GM19372 (cell line): ENCODE measurements around the gene WDR6.
"Not testable (repeated sequence)": the region's sequence is repeated elsewhere in the genome, so short reads cannot be mapped to it uniquely, and the experiment has no call there.

Experiments used
- ATAC-seq: cut with Tn5 transposase; IDR thresholded peaks from one replicate; pipeline ENCODE4 v1.9.1; 2021; ENCODE audit warnings: mild to moderate bottlenecking, low read depth, moderate library complexity; ENCODE audit not compliant: unreplicated experiment

Gene WDR6

GRCh38 chr3:48991851-48992545, 15.2 kb upstream of the WDR6 start:
- ATAC-seq = no peak

- no peak for ATAC-seq
Measured at GRCh38 chr3:48993834-48994233, 13.4 kb upstream of the WDR6 start.

- ATAC-seq = no peak
Measured at GRCh38 chr3:48996640-48997039, 10.6 kb upstream of the WDR6 start.

- ATAC-seq = no peak
Measured at GRCh38 chr3:48997102-48997635, 10.0 kb upstream of the WDR6 start.

- no peak for ATAC-seq
Measured at GRCh38 chr3:48997714-48998637, 9.2 kb upstream of the WDR6 start.

GRCh38 chr3:48999085-48999858, 7.9 kb upstream of the WDR6 start:
- no peak for ATAC-seq

GRCh38 chr3:49001155-49001554, 6.0 kb upstream of the WDR6 start:
- no peak for ATAC-seq

- ATAC-seq = no peak
Measured at GRCh38 chr3:49004352-49005302, 2.6 kb upstream of the WDR6 start.

- no peak for ATAC-seq
Measured at GRCh38 chr3:49005303-49005680, 1.9 kb upstream of the WDR6 start.

GRCh38 chr3:49005998-49006397, 1.2 kb upstream of the WDR6 start:
- ATAC-seq = no peak

- ATAC-seq = no peak
Measured at GRCh38 chr3:49006408-49007067, 653 bp upstream of the WDR6 start.

GRCh38 chr3:49007771-49008528, 759 bp downstream of the WDR6 start:
- peak; percentile 30 for ATAC-seq

GRCh38 chr3:49008627-49009026, 1.4 kb downstream of the WDR6 start:
- ATAC-seq = not testable (repeated sequence)

- no peak for ATAC-seq
Measured at GRCh38 chr3:49009396-49009795, 2.2 kb downstream of the WDR6 start.

- no peak for ATAC-seq
Measured at GRCh38 chr3:49012441-49013017, 5.3 kb downstream of the WDR6 start.

GRCh38 chr3:49013113-49013737, 6.0 kb downstream of the WDR6 start:
- no peak for ATAC-seq

GRCh38 chr3:49013738-49014660, 6.8 kb downstream of the WDR6 start:
- ATAC-seq = no peak
